Suprapubic skin (tissue), 4 donors: ENCODE measurements around the gene SMARCE1. TPM values are rescaled to one million over a fixed set of nuclear protein-coding genes. Genes with fewer than 3 reads are reported as not detected.

Experiments used
- DNase-seq, 2 donors: peaks; one replicate each; pipeline ENCODE4 v3.0.0-alpha.2; 2019; ENCODE audit warnings: low spot score in 2 of 2
- H3K27ac ChIP-seq: fragments of 200-600 bp; sonication (generic); one replicate; pipeline ENCODE4 v1.5.1; 2019
- H3K27me3 ChIP-seq: fragments of 200-600 bp; sonication (generic); one replicate; pipeline ENCODE4 v1.5.1; 2019
- H3K36me3 ChIP-seq: fragments of 200-600 bp; sonication (generic); one replicate; pipeline ENCODE4 v1.5.1; 2019
- H3K4me1 ChIP-seq: fragments of 200-600 bp; sonication (generic); one replicate; pipeline ENCODE4 v1.5.1; 2019
- H3K4me3 ChIP-seq: fragments of 200-600 bp; sonication (generic); one replicate; pipeline ENCODE4 v1.5.1; 2019; ENCODE audit warnings: mild to moderate bottlenecking
- H3K9me3 ChIP-seq: fragments of 200-600 bp; sonication (generic); one replicate; pipeline ENCODE4 v1.5.1; 2019
- CTCF ChIP-seq, 2 donors: fragments of 200-600 bp in 1 of 2; fragments of 450-650 bp in 1 of 2; sonication (generic) in 1 of 2; IDR thresholded peaks; one replicate each; pipeline ENCODE4 v1.5.1; 2016 to 2019; ENCODE audit warnings: antibody characterized with exemption in 2 of 2, mild to moderate bottlenecking in 1 of 2, moderate library complexity in 1 of 2
- EP300 ChIP-seq: sonication (generic); formaldehyde crosslinking; IDR thresholded peaks from one replicate; pipeline ENCODE4 v1.6.1; 2017; ENCODE audit warnings: antibody characterized with exemption
- POLR2A ChIP-seq, 2 donors: fragments of 450-650 bp; IDR thresholded peaks; one replicate each; pipeline ENCODE4 v1.6.1; 2017; ENCODE audit warnings: antibody characterized with exemption in 2 of 2, mild to moderate bottlenecking in 2 of 2, moderate library complexity in 2 of 2
- POLR2AphosphoS5 ChIP-seq, 3 donors: sonication (generic); formaldehyde crosslinking; IDR thresholded peaks; one replicate each; pipeline ENCODE4 v1.6.1; 2017; ENCODE audit warnings: antibody characterized with exemption in 3 of 3
- WGBS: methylation state at CpG from one replicate; pipeline ENCODE4 v1.1.5; 2018; 5-methylcytosine and 5-hydroxymethylcytosine counted together
- total RNA-seq, 4 donors: library from RNA; depleted of rRNA; stranded (reverse); fragments of >200 nt; gene quantifications; one replicate each; pipeline ENCODE4 v1.1.0, GENCODE V29; 2016

Gene SMARCE1
- total RNA-seq, 4 donors from 2014 or later: 65.5 to 104 (median 75.9) TPM

- Histone ChIP-seq H3K4me3 (no peak overlapping the region), H3K27ac (no peak overlapping the region), H3K9me3 (no peaks in the 10 kb centered on the region), H3K4me1 (no peaks in the 10 kb centered on the region), H3K36me3 (no peaks in the 10 kb centered on the region), H3K27me3 (no peaks in the 10 kb centered on the region)
- DNase-seq: no peak
- no peak for TF ChIP-seq CTCF (IDR thresholded peaks at IDR 0.05)
- 87% methylated on average over 5 of the region's 5 CpGs for WGBS
These were observed 39.5 kb upstream of the SMARCE1 start for GRCh38 chr17:40687106-40687505.

DNA sequence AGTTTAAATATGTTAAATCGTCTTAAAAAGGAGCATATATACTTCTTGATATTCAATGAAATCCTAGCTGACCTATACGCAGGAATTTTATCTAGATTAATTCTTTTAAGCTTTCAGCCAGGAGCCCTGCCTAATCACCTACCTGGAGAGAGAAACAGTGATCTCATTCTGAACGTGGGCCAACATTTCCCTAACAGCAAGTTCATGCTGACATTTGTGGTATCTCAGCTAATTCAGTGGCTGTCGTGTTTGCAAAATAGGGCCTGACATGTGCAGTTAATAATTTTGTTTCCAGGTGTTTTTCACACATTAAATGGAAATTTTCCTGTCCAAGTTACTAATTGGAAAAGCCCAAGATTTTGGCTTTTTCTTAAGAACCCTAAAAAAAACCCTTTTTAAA lies 38.6 kb upstream of the SMARCE1 start:
- no peak overlapping the region for H3K4me3 ChIP-seq
- TF ChIP-seq EP300: no peak
- TF ChIP-seq POLR2AphosphoS5 (IDR thresholded peaks at IDR 0.05): no peak
- TF ChIP-seq POLR2A (IDR thresholded peaks at IDR 0.05): no peak
- TF ChIP-seq CTCF (IDR thresholded peaks at IDR 0.05): no peak
- H3K36me3 ChIP-seq: no peaks in the 10 kb centered on the region
- H3K4me1 ChIP-seq: no peaks in the 10 kb centered on the region
- no peak overlapping the region for H3K27ac ChIP-seq
- no peak for DNase-seq
- H3K9me3 ChIP-seq: no peaks in the 10 kb centered on the region
- 52% methylated on average over 4 of the region's 4 CpGs for WGBS
- H3K27me3 ChIP-seq: no peaks in the 10 kb centered on the region

- Histone ChIP-seq H3K36me3 (no peaks in the 10 kb centered on the region), H3K27ac (no peak overlapping the region), H3K9me3 (no peaks in the 10 kb centered on the region), H3K4me3 (no peak overlapping the region), H3K27me3 (peaks cover 2% of the 10 kb centered on the region), H3K4me1 (no peaks in the 10 kb centered on the region)
- DNase-seq: no peak
- TF ChIP-seq POLR2A (IDR thresholded peaks at IDR 0.05) (no peak), CTCF (IDR thresholded peaks at IDR 0.05) (no peak), POLR2AphosphoS5 (IDR thresholded peaks at IDR 0.05) (no peak), EP300 (no peak)
These were observed 33.4 kb upstream of the SMARCE1 start for GRCh38 chr17:40680998-40681397.

GRCh38 chr17:40679523-40679907 lies 31.9 kb upstream of the SMARCE1 start:
- Histone ChIP-seq H3K9me3 (no peaks in the 10 kb centered on the region), H3K4me1 (no peaks in the 10 kb centered on the region), H3K36me3 (no peaks in the 10 kb centered on the region), H3K27ac (no peak overlapping the region), H3K27me3 (peaks cover 2% of the 10 kb centered on the region), H3K4me3 (no peak overlapping the region)
- TF ChIP-seq CTCF (IDR thresholded peaks at IDR 0.05) (no peak), EP300 (no peak), POLR2AphosphoS5 (IDR thresholded peaks at IDR 0.05) (no peak), POLR2A (IDR thresholded peaks at IDR 0.05) (no peak)
- 82% methylated on average over 2 of the region's 2 CpGs for WGBS
- DNase-seq: no peak

DNA sequence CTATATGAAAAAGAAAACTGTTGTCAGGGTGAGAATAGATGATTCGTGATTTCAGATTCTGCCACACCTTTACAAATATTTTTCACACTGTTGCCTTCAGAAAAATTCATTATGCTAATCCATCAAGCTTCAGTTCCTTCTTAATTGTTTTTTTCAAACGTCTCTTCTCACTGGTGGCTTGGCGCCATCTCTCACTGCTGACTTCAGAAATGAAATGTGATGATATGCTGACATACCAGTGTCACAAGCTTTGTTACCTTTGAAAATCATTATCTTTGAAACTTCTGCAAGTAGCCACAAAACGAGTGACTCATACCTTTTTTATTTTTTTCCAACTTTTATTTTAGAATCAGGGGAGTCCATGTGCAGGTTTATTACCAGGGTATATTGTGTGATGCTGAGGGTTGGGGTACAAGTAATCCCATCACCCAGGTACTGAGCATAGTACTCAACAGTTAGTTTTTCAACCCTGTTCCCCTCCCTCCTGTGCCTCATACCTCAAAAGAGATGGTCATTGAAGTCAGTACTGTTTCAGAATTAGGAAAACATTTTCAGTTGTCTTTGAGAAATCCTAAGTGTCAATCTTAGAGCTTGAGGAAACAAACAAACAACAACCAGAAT lies 31.4 kb upstream of the SMARCE1 start:
- H3K4me3 ChIP-seq: no peak overlapping the region
- WGBS: 44% methylated on average over 4 of the region's 4 CpGs
- H3K4me1 ChIP-seq: no peaks in the 10 kb centered on the region

More for the DNA sequence above, 31.4 kb upstream of the SMARCE1 start:
- H3K36me3 ChIP-seq: no peaks in the 10 kb centered on the region
- H3K27ac ChIP-seq: no peak overlapping the region
- no peak for DNase-seq
- peaks cover 2% of the 10 kb centered on the region for H3K27me3 ChIP-seq
- no peaks in the 10 kb centered on the region for H3K9me3 ChIP-seq
- no peak for TF ChIP-seq EP300
- no peak for TF ChIP-seq POLR2A (IDR thresholded peaks at IDR 0.05)
- no peak for TF ChIP-seq POLR2AphosphoS5 (IDR thresholded peaks at IDR 0.05)
- no peak for TF ChIP-seq CTCF (IDR thresholded peaks at IDR 0.05)
